ENCODE data around the gene CDH11.

GRCh38 chr16:64957246-64957645 is 164.6 kb downstream of the CDH11 start:
- TF ChIP-seq EZH2phosphoT487 (IDR thresholded peaks at IDR 0.05; ENCODE audit: borderline replicate concordance) = no peak
- TF ChIP-seq, protein P1, sequence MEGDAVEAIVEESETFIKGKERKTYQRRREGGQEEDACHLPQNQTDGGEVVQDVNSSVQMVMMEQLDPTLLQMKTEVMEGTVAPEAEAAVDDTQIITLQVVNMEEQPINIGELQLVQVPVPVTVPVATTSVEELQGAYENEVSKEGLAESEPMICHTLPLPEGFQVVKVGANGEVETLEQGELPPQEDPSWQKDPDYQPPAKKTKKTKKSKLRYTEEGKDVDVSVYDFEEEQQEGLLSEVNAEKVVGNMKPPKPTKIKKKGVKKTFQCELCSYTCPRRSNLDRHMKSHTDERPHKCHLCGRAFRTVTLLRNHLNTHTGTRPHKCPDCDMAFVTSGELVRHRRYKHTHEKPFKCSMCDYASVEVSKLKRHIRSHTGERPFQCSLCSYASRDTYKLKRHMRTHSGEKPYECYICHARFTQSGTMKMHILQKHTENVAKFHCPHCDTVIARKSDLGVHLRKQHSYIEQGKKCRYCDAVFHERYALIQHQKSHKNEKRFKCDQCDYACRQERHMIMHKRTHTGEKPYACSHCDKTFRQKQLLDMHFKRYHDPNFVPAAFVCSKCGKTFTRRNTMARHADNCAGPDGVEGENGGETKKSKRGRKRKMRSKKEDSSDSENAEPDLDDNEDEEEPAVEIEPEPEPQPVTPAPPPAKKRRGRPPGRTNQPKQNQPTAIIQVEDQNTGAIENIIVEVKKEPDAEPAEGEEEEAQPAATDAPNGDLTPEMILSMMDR (conservative IDR thresholded peaks at IDR 0.05; ENCODE audit: low read length) = no peak

All from Loucy (cell line).